Measurements from ENCODE around the gene TDRD12. TPM values are rescaled to one million over a fixed set of nuclear protein-coding genes. Genes with fewer than 3 reads are reported as not detected.

The TDRD12 gene
- total RNA-seq, 2 experiments from 2014 or later: 0.14 to 0.22 TPM

- intact Hi-C loops (cut with DNase I, micrococcal nuclease): no loop called here
- Histone ChIP-seq H3K27ac (ENCODE audit: low read depth in 1 of 2, low read length in 2 of 2) (no peak overlapping the region), H3K4me1 (ENCODE audit: insufficient read depth, low read length) (no peaks in the 10 kb centered on the region), H3K9me3 (ENCODE audit: control insufficient read depth in 1 of 2, insufficient read depth in 1 of 2, low read length in 2 of 2) (no peaks in the 10 kb centered on the region), H3K4me3 (ENCODE audit: low read length) (no peak overlapping the region), H3K36me3 (ENCODE audit: insufficient read depth, low read length) (no peaks in the 10 kb centered on the region), H3K27me3 (ENCODE audit: control insufficient read depth in 1 of 2, insufficient read depth in 2 of 2, low read length in 2 of 2) (no peaks in the 10 kb centered on the region)
- TF ChIP-seq CTCF (IDR thresholded peaks at IDR 0.05): no peak
- Mint-ChIP-seq H3K27me3 (no peaks in the 10 kb centered on the region), H3K27ac (no peak overlapping the region), H3K36me3 (ENCODE audit: low read depth) (peaks cover 8% of the 10 kb centered on the region), H3K4me3 (no peak overlapping the region), H3K4me1 (ENCODE audit: low read depth) (no peaks in the 10 kb centered on the region), H3K9me3 (no peaks in the 10 kb centered on the region)
- POLR2A ChIA-PET: no interaction called here
- DNase-seq (no peak), ATAC-seq (ENCODE audit: poor library complexity) (no peak)
- CTCF ChIA-PET: no interaction called here
These were observed 157.3 kb downstream of the TDRD12 start for GRCh38 chr19:32876919-32877285.

Other genes with a start within 250 kb of the TDRD12 start
- 10 to 100 TPM; 30.0 to 32.7 TPM for gene PDCD5, start 138.6 kb upstream of the TDRD12 start, total RNA-seq
- 10 to 100 TPM; 16.5 to 17.6 TPM for gene ANKRD27, start 44.6 kb upstream of the TDRD12 start, total RNA-seq
- under 1 TPM in 1 of 2 experiments, not detected in 1; 0.14 TPM for gene RGS9BP, start 43.9 kb upstream of the TDRD12 start, total RNA-seq
- gene NUDT19, start 27.9 kb upstream of the TDRD12 start, total RNA-seq: 1 to 10 TPM; 7.9 to 8.2 TPM
- gene SLC7A9, start 150.0 kb downstream of the TDRD12 start, total RNA-seq: under 1 TPM in 1 of 2 experiments, not detected in 1; 0.28 TPM